Occipital lobe (tissue), 2 donors: ENCODE data around the gene ZBED4. TPM values are rescaled to one million over a fixed set of nuclear protein-coding genes. Genes with fewer than 3 reads are reported as not detected.
A peak's percentile ranks its signal among the peaks of the same experiment; 100 is the strongest.
"Not testable (repeated sequence)": the region's sequence is repeated elsewhere in the genome, so short reads cannot be mapped to it uniquely, and the experiment has no call there.

Experiments used
- DNase-seq: peaks from one replicate; lab custom pipeline; 2025; lab: John Stamatoyannopoulos, UW
- total RNA-seq: library from RNA; depleted of rRNA; stranded (reverse); fragments of >200 nt; gene quantifications from one replicate; pipeline ENCODE4 v1.2.3, GENCODE V29; 2014

The ZBED4 gene
- total RNA-seq, 1 donor from 2014 or later, result 24.2 TPM

DNA sequence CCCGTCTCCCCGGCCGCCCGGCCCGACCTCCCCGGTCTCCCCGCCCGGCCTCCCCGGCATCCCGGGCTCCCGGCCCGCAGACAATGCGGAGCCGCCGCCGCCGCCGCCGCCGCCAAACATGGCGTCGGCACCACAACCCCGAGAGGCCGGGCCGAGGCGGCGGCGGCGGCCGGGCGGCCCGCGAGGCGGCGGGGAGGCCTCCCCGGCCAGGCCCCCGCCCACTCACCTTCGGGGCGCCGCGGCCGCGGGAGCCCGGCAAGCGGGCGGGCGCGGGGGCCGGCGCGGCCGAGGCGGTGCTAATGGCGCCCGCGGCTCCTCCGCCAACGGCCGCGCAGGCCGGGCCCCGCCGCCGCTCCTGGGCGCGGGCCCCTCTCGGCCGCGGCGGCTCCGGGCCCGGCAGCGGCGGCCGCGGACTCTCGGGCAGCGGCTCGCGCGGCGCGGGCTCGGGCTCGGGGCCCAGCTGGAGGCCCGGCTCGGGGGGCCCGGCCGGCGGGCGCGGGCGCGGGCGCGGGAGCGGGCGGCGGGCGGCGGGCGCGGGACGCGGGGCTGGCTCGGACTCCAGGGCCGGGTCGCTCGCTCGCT, 26.3 kb upstream of the ZBED4 start:
- DNase-seq, result no peak

DNA sequence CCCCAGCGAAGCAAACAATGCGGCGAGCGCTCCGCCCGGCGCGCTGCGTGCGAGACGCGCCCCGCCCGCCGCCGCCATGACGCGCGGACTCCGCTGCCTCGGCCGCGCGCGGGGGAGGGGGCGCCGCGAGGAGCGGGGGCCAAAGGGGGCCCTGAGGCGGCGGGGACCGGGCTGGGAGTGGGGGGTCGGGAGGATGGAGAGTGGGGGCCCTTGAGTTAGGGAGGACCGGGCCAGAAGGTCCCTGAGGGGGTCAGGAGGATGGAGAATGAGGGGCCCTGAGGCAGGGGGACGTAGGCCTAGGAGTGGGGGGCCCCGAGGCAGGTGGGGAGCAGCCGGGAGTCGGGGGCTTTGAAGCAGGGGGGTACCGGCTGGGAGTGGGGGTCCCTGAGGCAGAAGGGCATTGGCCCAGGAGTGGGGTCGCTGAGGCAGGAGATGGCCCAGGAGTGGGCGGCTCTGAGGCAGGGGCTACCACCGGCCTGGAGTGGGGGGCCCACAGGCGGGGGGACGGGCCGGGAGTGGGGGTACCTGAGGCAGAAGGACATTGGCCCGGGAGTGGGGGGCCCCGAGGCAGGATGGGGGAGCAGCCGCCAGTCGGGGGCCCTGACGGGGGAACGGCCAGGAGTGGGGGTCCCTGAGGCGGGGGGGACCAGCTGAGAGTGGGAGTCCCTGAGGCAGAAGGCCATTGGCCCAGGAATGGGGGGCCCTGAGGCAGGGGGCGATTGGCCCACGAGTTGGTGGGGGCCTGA, 25.6 kb upstream of the ZBED4 start, which contains the start of gene BRD1:
TSS of gene BRD1 (minus strand) at position 21 of the 746 bp plus-strand sequence. CDS start 3,556 bp downstream, outside the sequence.
- peak; percentile 29 for DNase-seq

DNA sequence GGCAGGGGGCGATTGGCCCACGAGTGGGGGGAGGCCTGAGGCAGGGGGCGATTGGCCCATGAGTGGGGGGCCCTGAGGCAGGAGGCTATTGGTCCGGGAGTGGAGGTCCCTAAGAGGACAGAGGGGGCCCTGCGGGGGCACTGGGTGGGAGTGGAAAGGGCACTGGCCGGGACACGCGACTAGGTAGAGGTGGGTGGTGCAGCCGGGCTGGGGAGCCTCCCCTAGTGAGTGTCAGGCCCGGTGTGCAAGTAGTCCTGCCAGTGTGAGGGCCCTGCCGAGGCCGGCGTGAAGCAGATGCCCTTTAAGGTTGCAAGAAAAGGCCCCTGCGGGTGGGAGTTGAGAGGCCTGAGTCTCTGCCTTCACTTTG, 25.1 kb upstream of the ZBED4 start:
- DNase-seq, result no peak

DNA sequence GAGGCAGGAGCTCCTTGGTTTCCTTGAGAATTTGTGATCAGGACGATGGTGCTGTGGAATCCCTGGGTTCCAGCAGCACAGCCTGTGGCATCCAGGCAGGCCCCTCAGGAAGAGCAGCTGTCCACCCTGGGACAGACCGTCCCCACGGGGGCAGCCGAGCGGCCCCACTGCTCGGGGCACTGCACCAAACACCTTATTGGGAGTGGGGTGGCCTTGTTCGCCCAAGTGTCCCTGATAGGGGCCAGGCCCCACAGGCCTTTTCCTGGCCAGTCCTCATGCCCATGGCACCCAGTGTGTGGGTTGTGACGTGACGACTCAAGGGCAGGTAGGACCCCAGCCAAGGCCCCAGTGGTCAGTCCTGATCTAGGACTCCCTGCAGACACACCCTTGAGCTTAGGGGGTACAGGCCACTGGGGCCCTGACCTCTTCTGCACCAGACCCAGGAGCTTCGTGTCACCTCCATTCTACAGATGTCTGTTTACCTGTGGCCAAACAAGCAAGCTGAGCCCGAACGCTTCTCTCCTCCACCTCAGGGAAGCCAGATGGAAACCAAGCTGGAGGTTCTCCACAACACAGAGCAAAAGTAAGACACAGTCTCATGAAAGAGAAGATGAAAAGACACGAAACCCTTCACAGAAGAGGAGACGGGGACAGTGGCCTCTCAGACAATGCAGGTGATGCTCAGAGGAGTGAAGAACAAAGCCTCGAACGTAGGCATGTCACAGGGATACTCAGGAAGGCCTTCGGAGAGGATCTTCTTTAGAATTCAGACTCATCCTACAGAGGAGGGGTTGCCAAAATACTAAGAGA, 24.4 kb upstream of the ZBED4 start:
- no peak for DNase-seq

DNA sequence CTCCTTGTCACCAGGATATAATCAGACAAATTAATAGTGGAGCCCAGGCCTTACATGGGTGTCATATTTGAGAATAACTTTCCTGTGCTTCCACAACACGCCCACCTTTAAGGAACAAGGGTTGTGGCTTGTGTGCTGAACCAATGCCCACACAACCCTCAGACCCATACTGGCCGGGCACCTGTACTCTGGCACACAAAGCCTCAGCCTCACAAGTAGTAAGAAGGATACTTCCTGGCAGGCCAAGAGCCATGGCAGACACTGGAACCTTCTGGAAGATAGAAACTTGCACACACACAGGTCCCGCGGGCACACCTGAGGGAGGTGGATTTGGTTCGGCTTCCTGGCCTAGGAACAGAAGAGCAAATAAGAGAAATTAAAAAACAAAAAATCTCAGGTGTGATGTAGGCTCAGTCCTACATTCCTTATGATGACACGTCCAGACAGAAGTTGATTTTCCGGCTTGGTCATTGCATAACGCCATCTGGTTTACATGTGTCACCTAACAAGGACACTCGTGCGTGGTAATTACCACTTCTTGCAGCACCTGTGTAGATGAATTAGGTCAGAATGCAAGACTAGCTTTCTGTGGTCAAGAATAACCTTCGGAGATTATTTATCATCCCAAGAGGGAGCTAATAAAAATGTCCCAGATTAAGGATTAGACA, 20.2 kb upstream of the ZBED4 start:
- no peak for DNase-seq

DNA sequence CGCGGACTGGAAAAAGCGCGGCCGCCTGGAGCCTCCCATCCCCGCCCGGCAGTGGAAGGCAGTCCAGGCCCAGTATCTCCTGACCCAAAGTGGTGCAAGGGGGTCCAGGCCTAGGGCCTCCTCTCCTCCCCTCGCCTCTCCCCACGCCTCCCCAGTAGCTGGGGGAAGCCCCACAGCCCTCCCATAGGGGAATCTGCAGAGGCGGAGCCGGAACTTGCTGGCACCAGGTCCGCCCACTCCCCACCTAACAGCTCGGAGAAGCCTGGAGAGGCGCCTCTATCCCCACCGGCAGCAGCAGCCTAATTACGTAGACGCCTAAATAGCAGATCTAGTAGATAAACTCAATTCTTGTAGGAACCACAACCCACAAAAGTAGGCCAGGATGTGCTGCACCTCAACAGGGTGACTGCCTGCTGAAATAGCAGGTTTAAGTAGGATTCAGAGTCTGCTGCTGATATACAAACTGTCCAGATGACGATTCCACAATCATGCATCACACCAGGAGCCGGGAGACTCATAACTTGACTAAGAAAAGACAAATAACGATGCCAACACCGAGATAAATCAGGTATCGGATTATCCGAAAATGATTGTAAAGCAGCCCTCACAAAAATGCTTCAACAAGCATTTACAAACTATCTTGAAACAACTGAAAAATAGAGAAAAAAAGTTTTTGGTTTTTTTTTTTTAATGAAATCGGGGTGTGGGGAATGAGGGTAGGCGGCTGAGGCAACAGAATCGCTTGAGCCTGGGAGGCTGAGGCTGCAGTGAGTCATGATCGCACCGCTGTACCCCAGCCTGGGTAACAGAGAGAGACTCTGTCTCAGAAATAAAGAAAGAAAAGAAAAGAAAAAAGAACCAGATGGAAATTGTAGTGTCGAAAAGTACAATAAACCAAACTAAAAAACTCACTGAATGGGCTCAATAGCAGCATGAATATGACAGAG, 14.6 kb upstream of the ZBED4 start:
- no peak for DNase-seq

DNA sequence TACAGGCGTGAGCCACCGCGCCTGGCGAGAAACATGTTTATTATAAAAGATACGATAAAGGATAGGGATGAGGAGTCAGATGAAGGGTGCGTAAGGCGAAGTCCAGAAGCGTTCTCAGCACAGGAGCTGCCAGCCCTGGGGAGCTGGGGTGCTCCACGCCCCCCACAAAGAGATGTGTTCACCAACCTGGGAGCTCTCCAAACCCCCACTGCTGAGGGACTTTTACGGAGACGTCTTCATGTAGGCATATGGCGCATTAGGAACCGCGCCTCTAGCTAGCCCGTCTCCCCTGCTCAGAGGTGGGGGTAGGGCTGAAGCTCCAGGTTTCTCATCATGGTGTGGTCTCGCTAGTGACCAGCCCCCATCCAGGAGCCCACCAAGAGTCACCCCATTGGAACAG, 8.4 kb upstream of the ZBED4 start:
- no peak for DNase-seq

DNA sequence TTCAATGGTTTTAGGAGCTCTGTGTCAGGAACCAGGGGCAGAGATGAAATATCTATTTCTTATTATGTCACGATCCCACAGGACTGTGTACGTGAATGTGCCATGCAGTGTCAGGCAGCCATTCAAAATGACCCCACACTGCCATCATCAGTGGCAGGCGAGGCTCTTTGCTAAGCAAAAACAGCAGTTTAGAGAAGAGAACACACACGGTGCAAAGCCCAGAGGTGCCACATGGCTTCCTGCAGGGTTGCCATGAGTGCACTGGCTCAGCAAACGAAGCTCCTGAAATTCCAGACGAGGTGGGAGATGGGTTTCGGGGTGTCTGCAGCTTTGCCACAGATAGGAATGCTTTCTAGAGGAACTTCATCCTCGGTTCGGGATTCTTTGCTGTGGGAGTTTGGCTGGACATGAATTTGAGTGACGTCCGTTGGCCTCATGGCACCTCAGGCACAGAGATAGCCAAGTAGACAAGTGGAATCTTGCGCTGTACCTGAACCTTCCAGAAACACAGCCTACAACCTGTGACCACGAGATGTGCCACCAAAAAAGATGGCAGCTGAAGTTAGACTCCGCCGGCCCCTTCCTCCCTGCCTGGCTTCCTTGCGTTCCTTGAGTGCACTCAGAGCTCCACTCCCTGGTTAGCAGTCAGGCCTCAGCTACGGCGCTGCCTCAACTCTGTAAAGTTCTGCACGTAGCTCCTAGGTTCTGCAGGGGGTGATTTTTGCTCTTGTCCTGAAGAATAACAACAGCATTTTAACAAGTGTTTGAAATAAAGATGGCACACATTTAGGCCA, 7.8 kb upstream of the ZBED4 start:
- no peak for DNase-seq

DNA sequence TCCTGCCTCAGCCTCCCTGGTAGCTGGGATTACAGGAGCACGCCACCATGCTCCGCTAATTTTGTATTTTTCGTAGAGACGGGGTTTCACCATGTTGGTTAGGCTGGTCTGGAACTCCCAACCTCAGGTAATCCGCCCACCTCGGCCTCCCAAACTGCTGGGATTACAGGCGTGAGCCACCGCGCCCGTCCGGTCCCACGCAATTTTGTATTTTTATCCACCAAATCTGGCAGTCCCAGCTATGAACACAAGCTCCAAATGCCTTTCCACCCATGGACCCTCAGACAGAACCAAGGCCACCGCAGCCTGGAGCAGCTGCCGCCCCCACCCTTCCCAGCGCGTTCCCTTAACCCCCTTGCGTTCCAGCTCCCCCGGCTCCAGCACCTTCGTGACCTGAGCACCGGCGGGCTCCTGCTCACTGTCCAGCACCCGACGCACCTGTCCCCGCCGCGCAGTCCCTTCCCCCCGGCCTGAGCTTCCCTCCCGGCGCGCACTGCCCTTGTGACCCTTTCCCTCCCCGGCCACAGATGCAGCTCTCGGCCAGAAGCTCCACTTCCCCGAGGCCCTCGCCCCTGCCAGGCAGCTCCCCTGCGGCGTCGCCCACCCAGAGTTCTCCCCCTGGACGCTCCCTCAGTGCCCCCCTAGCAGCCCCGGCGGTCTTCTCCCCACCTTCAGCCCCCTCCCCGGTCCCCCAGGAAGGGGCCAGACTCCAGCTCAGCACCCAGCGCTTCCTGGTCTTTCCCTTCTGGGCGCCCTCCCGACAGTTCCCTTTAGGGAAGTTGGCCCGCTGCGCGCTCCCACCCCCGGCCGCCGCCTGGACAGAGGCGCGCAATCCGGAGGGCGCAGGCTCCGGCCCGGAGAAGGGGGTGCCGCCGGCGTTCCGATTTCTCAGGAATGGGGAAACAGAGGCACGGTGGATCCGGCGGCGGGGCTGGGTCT, 5.6 kb upstream of the ZBED4 start:
- DNase-seq, result no peak

DNA sequence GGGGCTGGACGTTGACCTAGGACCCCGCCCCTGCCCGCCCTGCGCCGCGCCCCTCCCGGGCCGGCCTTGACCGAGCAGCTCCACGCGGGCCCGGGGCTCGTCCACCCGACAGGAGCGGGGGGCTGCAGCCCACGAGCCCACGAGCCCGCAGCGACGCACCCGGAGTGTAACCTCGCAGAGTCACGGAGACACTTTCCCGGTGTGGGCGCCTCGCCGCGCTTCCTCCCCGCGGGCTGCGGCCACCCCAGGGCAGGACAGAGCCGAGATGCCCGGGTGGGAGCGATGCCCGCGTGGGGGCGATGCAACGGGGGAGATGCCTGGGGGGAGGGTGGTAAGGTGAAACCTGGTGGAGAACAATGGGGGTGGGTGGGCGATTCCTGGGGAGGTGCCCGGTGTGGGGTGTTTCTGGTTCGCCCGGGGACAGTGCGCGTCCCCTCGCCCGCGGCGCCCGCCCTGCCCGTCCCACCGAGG, 4.9 kb upstream of the ZBED4 start:
- DNase-seq, result no peak

DNA sequence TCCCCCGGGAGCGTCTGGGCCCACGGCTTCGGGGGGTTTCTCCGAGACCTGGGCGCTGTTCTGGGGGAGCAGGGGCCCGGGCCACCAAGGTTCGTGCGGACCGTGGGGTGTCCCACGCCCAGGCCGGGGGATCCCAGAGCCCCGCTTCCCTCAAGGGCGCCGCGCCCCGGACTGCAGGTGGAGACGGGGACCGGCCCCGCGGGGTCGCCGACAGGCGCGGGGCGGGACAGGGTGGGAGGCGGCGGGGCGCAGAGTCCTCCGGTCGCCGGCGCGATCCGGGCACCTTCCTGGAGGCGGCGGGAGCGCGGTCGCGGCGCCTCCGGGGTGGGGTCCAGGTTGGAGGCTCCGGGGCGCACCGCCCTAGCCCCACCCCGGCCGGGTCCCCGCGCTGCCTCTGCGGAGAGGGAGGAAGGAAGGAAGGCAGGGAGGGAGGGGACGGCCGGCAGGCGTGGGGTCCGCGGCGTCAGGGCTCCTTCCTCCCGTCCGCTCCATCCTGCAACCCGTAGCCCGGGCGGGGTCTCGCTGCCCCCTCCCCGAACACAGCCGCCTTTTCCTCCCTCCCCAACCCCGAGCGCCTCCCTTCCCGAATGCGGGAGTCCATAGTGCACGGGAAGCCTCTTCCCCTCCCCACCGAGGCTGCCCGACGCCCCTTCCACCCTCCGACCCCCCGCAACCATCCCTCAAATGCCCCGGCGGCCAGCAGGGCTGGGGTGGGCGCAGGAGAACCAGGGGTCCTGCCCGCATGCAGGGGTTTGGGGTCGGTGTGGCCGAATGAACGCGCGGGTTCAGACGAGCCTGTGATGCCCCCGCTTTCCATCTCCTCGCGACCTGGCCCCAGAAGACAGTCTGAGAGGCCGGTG, 4.3 kb upstream of the ZBED4 start:
- DNase-seq, result no peak

DNA sequence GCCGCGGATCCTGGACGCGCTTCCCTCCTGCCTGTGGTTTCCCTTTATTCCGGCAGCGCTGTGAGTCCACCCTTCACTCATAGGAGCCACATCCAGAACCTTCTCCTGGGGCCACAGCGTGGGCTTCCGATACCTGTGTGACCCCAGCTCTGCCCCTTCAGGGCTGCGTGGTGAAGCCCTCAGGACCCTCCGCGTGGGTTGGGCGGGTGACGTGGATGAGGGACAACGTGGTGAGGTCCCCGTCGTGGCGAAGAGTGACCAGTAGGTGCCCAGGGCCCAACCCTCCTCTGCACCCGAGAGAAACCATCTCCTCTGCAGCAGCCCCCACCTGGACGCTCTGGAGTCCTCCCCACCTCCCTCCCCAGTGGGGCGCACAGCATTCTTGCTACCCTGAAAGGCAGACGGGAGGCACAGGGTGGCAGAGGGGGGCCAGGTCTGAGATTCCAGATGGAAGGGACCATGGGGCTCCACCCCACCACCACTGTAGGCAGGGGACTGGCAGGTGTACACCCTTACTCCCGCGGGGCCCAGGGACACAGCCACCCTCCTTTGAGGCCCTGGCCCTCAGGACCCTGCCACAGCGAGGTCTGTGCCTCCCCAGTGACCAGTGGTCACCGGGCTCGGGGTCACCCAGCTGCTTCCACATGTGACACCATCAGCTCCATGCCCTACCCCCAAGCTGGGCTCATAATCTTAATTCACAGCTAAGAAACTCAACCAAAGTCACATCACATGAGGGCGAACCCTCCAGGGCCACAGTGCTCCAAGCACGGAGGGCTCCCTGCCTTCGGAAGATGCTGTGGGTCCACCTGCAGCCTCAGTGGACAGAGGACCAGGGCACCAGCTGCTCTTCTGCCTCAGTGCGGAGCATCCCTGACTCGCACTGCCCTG, 3.4 kb upstream of the ZBED4 start:
- DNase-seq, result no peak

DNA sequence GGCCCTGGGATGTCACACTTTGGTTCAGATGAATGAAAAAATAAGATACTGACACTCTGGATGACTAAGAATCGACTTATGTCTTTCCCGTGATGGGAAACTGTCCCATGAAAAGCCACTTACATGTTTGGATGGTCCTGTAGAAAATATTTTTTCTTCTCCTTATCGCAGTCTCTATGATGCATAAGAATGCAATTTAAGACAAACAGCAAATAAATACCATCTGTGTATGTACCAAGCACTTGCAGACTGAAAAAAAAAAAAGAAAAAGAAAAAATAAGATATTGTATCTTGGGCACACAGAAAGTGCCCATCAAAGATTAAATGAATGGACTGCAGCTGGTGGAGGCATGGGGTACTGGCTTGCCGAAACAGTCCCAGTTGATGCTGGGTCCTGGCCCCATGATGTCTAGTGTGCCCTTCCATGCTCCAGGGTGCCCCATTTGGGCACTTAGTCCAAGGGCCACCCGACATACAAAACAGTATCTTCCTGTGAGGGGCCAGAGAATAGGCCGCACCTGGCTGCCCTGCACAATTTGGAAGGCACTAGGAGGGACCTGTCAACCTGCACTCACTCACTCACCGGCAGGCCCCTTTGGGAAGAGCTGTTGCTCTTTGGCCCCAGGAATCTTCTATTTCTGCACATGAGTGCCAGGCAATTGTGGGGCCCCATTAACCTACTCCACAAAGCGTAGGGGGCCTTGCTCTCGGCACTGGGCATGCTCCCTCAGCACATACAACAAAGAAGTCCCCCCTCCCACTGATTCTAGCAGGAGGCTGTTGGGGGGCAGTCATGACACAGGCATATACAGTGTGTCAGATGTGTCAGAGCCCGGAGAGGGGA, 2.5 kb upstream of the ZBED4 start:
- no peak for DNase-seq

DNA sequence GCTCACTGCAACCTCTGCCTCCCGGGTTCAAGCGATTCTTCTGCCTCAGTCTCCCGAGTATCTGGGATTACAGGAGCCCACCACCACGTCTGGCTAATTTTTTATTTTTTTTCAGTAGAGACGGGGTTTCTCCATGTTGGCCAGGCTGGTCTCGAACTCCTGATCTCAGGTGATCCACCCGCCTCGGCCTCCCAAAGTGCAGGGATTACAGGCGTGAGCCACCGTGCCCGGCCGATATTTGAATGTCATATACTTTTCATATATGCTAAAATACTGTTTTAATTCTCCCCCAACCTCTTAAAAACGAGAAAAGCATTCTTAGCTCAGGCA, 1.1 kb upstream of the ZBED4 start:
- DNase-seq, result not testable (repeated sequence)

DNA sequence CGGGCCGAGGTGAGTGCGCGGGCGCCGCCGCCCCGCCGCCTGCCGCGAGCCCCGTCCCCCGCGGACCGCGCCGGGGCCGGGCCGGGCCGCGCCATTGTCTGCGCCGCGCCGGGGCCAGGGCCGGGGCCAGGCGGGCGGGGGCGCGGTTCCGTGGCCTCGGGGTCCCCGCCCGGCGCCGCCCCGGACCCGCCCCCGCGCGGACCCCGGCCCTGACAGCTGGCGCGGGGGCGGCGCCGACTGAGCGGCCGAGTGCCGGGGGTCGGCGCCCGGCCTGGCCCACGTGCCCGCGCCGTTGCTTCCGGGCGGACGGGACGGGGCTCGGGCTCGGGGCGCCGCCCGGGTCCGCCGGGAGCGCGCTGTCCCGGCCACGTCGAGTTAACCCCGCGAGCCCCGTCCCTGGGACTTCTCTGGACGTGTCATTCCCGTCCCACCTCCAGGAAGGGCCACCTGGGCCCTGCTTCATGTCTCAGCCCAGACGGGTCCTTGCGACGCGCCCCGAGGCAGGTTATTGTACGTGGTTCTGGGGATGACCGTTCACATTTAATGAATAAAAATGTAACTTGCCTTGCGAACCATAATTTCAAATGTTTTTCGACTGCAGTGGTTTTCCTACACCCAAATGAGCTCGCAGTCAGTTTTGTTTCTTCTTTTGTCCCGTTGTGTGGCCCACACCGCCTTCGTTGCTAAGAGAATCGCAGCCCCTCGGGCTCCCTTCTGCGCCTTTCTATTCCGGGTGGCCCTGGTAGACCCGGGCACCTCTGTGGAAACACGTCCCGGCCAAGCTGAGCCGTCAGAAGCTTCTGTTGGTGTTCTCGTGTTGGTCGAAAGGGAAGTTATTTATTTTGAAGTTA, 562 bp downstream of the ZBED4 start:
- DNase-seq, result no peak
